Measurements from ENCODE around the gene MBNL1. TPM values are rescaled to one million over a fixed set of nuclear protein-coding genes. Genes with fewer than 3 reads are reported as not detected.

The MBNL1 gene
- total and polyA plus RNA-seq, 11 donors, result 46.8 to 416 (median 189) TPM

GRCh38 chr3:152405915-152406802 lies 137.4 kb downstream of the MBNL1 start:
- intact Hi-C loops (cut with DNase I), result loop anchor here in 1 of 10 donors (10.0 kb wide), 1 partner anchor 131 kb away; no protein-coding TSS in a partner anchor

GRCh38 chr3:152413240-152413639 lies 144.5 kb downstream of the MBNL1 start:
- Histone ChIP-seq H3K4me3 (no peak overlapping the region), H3K27me3 (no peaks in the 10 kb centered on the region), H3K36me3 (peaks cover 0 to 37% (median 28%) of the 10 kb centered on the region in 9 donors), H3K27ac (peak overlapping the region in 6 of 12 donors; percentile 1 to 38 (median 20)), H3K4me1 (peaks cover 0 to 74% (median 42%) of the 10 kb centered on the region in 12 donors), H3K9me3 (no peaks in the 10 kb centered on the region)
- no peak for TF ChIP-seq CTCF (IDR thresholded peaks at IDR 0.05)
- no peak for TF ChIP-seq POLR2A (IDR thresholded peaks at IDR 0.05)
- ATAC-seq (peak; percentile 40 to 61 (median 56)), DNase-seq (no peak)
- WGBS, 4 donors, result 67 to 84% (median 78%) methylated on average over 2 of the region's 2 CpGs
- intact Hi-C loops (cut with DNase I), result no loop called here

More at GRCh38 chr3:152405915-152406802, 137.4 kb downstream of the MBNL1 start:
- H3K36me3 ChIP-seq, result no peaks in the 10 kb centered on the region
- ATAC-seq (peak in 3 of 4 donors; percentile 30 to 64 (median 58)), DNase-seq (peak in 1 of 5 donors; percentile 36)
- 62 to 83% (median 71%) methylated on average over 3 of the region's 3 CpGs for WGBS, 4 donors
- no peak for TF ChIP-seq POLR2A (IDR thresholded peaks at IDR 0.05)
- no peak for TF ChIP-seq CTCF (IDR thresholded peaks at IDR 0.05)
- no peaks in the 10 kb centered on the region for H3K27me3 ChIP-seq
- no peaks in the 10 kb centered on the region for H3K9me3 ChIP-seq
- H3K4me1 ChIP-seq, result peaks cover 7 to 80% (median 63%) of the 10 kb centered on the region in 12 donors
- H3K27ac ChIP-seq, result peak overlapping the region; percentile 68 to 94 (median 84)
- H3K4me3 ChIP-seq, result peak overlapping the region in 3 of 12 donors; percentile 17 to 25 (median 20)

GRCh38 chr3:152416808-152417580 lies 148.3 kb downstream of the MBNL1 start:
- no peak for DNase-seq
- no peak overlapping the region for H3K4me3 ChIP-seq
- H3K4me1 ChIP-seq, result peaks cover 0 to 54% (median 23%) of the 10 kb centered on the region in 12 donors
- H3K9me3 ChIP-seq, result no peaks in the 10 kb centered on the region
- no peaks in the 10 kb centered on the region for H3K27me3 ChIP-seq
- intact Hi-C loops (cut with DNase I), result no loop called here
- WGBS, 4 donors, result 94 to 99% (median 96%) methylated on average over 1 of the region's 1 CpG
- peaks cover 0 to 73% (median 58%) of the 10 kb centered on the region in 9 donors for H3K36me3 ChIP-seq
- TF ChIP-seq CTCF (IDR thresholded peaks at IDR 0.05) (no peak), POLR2A (IDR thresholded peaks at IDR 0.05) (no peak)
- H3K27ac ChIP-seq, result peak overlapping the region in 7 of 12 donors; percentile 2 to 42 (median 10)
- peak in 3 of 4 donors; percentile 37 to 86 (median 66) for ATAC-seq
